AG09309 (cell line): ENCODE results near the gene H6PD.

Source experiments
- DNase-seq: peaks from one replicate; pipeline ENCODE4 v3.0.0-alpha.2; 2010; ENCODE audit warnings: low read depth
- H3K4me3 ChIP-seq: 2 replicates; pipeline ENCODE4 v1.5.1; 2011; ENCODE audit warnings: mild to moderate bottlenecking, low read depth, low read length, moderate library complexity; ENCODE audit not compliant: control insufficient read depth
- TF ChIP-seq, protein P1 (sequence below): IDR thresholded peaks from 2 replicates; pipeline ENCODE4 v1.5.1; 2011; ENCODE audit warnings: mild to moderate bottlenecking, low read depth, low read length, inconsistent platforms; ENCODE audit not compliant: insufficient read depth, control insufficient read depth; ENCODE audit errors: missing control alignments

The H6PD gene

DNA sequence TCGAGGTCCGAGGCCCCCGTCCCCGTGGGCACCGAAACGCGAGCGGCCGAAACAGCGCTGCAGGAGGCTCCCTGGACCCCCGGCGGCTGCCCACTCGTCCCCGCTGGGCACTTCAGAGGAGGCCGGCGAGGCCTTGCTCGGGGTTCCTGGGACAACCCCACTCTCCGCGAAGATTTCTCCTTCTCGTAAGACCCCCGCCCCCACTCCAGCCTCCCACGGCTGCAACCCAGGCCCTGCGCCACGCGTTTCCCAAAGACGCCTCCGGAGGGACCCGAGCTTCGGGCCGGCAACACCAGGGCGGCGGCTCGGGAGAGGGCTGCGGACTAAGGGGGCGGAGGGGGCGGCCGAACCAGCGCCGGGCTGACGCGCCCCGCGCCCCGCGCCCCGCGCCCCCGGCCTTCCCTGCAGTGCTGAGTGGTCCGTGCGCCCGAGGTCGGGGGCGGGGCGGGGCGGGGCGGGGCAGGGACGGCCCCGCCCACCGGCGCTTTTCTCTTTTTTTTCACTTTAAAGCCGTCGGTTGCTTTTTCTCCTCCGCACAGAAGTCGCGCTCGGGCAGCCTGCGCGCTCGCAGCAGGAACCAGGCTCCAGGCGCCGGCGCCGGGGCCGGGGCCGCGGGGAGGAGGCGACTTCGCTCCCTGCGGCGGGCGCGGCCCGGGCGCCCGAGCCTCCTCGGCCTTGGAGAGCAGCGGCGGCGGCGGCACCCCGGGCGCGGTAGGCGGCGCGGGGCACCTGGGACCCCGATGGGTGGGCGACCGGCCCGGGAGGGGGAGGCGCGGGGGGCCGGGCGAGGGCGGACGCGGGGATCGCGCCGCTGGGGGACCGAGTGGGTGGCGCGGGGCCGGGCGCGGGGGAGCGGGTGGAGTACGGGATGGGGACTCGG, 58.0 kb downstream of the H6PD start, which contains the start of gene SPSB1:
TSS of gene SPSB1 (plus strand) at position 534 of the 880 bp plus-strand sequence. CDS start 62,998 bp downstream, outside the sequence.
- TF ChIP-seq, protein P1, sequence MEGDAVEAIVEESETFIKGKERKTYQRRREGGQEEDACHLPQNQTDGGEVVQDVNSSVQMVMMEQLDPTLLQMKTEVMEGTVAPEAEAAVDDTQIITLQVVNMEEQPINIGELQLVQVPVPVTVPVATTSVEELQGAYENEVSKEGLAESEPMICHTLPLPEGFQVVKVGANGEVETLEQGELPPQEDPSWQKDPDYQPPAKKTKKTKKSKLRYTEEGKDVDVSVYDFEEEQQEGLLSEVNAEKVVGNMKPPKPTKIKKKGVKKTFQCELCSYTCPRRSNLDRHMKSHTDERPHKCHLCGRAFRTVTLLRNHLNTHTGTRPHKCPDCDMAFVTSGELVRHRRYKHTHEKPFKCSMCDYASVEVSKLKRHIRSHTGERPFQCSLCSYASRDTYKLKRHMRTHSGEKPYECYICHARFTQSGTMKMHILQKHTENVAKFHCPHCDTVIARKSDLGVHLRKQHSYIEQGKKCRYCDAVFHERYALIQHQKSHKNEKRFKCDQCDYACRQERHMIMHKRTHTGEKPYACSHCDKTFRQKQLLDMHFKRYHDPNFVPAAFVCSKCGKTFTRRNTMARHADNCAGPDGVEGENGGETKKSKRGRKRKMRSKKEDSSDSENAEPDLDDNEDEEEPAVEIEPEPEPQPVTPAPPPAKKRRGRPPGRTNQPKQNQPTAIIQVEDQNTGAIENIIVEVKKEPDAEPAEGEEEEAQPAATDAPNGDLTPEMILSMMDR, result no peak
- peak within 1 kb of the TSS; percentile 94 for H3K4me3 ChIP-seq
- DNase-seq, result no peak

DNA sequence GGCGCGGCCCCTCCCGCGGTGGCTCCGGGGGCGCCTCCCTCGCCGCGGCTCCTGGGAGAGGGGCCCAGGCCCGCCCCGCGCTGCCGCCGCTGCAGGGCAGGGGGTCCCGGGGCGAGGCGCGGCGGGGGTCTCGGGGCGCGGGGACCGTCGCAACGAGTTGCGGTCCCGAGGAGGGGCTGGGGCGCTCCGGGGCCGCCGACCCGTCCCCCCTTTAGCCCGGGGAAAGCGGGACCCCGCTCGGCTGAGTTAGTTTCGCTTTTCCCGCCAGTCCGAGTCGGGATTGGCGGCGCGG, 58.6 kb downstream of the H6PD start:
- peak overlapping the region; percentile 94 for H3K4me3 ChIP-seq
- no peak for DNase-seq
- TF ChIP-seq, protein P1, result no peak

DNA sequence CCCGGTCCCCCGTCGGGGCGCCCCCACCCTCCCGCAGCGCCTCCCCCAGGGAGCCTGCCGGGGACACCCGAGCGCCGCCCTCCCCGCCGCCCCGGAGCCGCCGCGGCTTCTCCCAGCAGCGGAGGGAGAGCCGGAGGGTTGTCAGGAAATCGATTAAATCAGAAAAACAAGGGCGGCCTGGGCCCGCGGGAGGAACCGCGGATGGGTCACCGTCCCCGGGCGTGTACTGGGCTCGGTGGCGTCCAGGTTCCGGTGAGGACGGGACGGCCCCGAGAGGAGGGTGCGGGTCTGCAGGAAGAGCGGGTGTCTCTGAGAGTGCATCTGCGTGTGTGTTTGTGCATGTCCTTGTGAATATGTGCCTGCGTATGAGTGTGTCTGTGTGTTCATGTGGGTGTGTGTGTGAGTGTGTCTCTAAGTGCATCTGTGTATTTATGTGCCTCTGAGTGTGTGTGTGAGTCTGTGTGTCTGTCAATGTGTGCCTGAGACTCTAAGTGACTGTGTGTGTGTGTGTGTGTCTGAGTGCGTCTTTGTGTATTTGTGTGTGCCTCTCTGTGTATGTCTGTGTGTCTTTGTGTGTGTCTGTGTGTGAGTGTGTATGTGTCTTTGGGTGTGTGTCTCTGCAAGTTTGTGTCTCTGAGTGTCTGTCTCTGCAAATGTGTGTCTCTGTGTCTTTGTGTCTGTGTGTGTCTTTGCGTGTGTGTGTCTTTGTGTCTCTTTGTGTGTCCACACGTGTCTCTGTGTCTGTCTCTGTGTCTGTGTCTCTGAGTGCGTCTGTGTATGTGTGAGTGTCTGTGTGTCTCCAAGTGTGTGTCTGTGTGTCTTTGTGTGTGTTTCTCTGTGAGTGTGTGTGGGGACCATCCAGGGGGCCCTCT, 59.2 kb downstream of the H6PD start:
- peak overlapping the region; percentile 94 for H3K4me3 ChIP-seq
- DNase-seq, result no peak
- TF ChIP-seq, protein P1, result no peak

DNA sequence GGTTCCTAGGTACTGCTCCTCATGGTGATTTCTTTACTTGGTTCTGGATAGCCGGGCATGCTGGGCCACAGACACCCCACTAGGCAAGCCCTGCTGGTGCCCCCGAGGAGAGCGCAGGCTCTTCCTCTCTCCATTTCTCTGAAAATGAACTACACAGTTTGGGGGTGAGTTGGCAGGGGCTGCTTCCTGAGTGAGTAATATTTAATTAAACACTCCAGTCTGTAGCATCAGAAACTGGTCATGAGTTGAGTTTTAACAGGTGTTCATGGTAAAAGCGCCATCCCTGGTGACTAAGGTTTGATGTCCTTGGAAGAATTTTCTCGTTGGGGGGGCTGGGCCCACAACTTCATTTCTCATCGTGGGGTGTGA, 59.8 kb downstream of the H6PD start:
- TF ChIP-seq, protein P1, result no peak
- DNase-seq, result no peak
- peak overlapping the region; percentile 94 for H3K4me3 ChIP-seq

DNA sequence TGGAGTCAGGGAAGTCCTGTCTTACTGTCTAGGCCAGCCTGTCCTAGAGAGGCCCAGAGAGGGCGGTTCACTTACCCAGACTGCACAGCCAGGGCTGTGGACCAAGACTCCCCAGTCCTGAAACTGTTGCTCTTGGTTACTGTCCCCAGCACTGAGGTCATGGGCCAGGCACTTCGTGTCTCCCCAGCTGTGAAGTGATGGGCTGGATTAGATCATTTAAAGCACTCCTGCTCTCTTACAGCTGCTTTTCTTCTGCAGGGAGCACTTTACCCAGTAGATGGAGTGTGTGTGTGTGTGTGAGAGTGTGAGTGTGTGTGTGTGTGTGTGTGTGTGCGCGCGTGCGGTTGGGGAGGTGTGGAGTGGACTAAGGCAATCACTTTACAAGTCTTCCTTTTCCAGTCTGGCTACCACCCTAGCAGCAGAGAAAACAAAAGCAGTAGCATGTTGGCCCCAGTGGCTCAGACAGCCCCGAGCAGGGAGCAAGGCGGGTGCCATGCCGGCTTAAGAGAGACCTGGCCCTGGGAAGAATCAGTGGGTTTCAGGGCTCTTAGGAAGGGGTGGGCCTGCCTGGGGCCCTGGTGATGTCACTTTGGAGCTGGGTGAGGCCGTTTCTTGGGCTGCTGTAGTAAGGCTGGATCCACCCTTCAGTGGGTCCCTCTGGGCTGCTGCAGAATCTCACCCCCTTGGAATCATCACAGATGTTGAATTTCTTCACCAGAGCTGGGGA, 60.5 kb downstream of the H6PD start:
- H3K4me3 ChIP-seq, result peak overlapping the region; percentile 94
- TF ChIP-seq, protein P1, result peak; percentile 41
- DNase-seq, result no peak

DNA sequence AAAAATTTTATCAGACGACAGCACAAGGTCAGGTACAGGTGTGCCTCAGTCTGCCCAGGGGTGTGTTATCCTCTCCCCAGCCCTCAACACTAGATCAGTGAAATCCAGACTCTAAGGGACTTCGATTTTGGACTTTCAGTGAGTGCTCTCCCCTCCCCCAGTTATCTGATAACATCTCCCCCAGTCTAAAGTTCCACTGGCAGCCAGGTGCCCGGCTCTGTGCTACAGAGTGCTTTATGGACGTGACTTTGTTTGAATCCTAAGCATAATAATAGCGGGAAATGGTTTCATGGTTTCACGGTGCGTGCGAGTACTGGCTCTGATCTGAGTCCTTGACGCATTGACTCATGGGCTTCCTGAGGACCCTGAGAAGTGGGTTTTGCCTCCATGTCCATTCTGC, 61.3 kb downstream of the H6PD start:
- no peak for DNase-seq
- H3K4me3 ChIP-seq, result no peak overlapping the region
- TF ChIP-seq, protein P1, result no peak
